BJ (cell line): ENCODE results near the gene LRRC9. TPM values are rescaled to one million over a fixed set of nuclear protein-coding genes. Genes with fewer than 3 reads are reported as not detected.

Experiments used
- CTCF ChIA-PET: fragments of 350-600 bp; formaldehyde crosslinking; extraction: SDS; loops from one replicate; lab custom pipeline; 2021; ENCODE audit warnings: antibody characterized with exemption, inconsistent platforms; lab: Yijun Ruan, JAX
- POLR2A ChIA-PET: fragments of 300-600 bp; sonication (Branson Sonifier 250); formaldehyde crosslinking; extraction: SDS; loops from one replicate; lab custom pipeline; 2021; ENCODE audit warnings: antibody characterized with exemption; lab: Charles Lee
- DNase-seq: peaks from one replicate; pipeline ENCODE4 v3.0.0-alpha.2; 2011; ENCODE audit warnings: low read depth
- H3K27me3 ChIP-seq: 2 replicates; pipeline ENCODE4 v1.6.0; 2011; ENCODE audit warnings: low read length; ENCODE audit not compliant: control insufficient read depth, insufficient read depth
- H3K36me3 ChIP-seq: 2 replicates; pipeline ENCODE4 v1.5.1; 2011; ENCODE audit warnings: low read length; ENCODE audit not compliant: control insufficient read depth, insufficient read depth
- H3K4me3 ChIP-seq: 2 replicates; pipeline ENCODE4 v1.5.1; 2011; ENCODE audit warnings: low read depth, mild to moderate bottlenecking, control low read depth, low read length
- polyA plus RNA-seq: library from polyadenylated mRNA; depleted of rRNA; stranded (reverse); fragments of >200 nt; gene quantifications from 2 replicates; pipeline ENCODE4 v1.2.3, GENCODE V29; 2011
- TF ChIP-seq, protein P1 (sequence below): IDR thresholded peaks from 2 replicates; pipeline ENCODE4 v1.5.1; 2011; ENCODE audit warnings: low read depth, mild to moderate bottlenecking, control low read depth, inconsistent platforms, low read length, moderate library complexity; ENCODE audit not compliant: insufficient read depth

Gene LRRC9
- polyA plus RNA-seq, 1 experiment, result not detected

DNA sequence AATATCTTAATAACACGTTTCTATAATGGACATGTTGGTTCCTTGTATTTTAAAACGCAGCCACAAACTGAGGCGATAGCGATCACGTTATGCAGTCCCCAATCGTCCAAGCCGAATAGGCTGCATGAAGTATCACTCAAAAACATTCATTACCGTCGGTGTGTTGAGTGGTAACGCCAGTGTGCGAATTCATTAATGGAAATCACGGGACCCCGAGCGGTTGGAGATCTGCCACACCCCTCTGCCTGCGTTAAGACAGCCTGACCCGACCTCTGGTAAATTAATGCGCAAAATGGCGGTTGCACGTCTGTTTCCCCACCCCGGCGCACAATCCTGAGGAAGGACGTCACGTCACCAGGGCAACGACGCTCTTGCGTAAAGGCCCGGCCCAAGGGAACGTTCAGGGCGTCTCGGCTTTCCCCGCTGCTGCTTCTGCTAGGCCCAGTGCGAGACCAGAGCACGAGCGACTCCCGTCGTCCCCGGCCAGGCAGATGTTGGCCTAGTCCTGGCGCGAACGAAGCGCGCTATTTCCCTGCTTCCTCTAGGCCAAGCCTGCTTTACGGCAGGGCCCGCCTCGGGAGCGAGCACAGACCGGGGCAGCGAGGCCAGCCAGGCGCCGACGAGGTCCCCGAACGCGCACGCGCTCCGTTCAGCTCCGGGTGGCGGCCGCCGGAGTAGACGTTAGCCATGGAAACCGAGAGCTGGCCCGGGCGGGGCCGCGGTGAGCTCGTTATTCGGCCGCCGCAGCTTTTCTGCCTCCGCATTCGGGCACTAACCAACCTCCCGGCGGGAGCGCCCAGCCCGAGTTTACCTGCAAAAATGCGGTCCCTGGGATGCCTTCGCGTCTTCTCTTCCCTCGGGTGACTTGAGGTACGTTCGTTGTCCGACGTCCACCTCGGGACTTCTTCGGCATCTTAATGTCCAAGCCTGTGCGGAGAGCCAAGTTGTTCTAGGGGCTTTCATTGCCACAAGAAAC, 171.9 kb downstream of the LRRC9 start, which contains the start of gene PCNX4:
PCNX4 (plus strand) TSS at position 374 of the 976 bp plus-strand sequence. CDS start 15,716 bp downstream, outside the sequence.
- H3K4me3 ChIP-seq, result peak within 1 kb of the TSS; percentile 62
- DNase-seq, result peak; percentile 92
- CTCF ChIA-PET, result interaction anchor here (1.0 to 1.8 kb wide), 2 partner anchors 11 kb away, joined by 4 to 5 read pairs; no protein-coding TSS in a partner anchor
- H3K27me3 ChIP-seq, result no peaks in the 10 kb centered on the region
- POLR2A ChIA-PET, result no interaction called here
- no peaks in the 10 kb centered on the region for H3K36me3 ChIP-seq
- TF ChIP-seq, protein P1, sequence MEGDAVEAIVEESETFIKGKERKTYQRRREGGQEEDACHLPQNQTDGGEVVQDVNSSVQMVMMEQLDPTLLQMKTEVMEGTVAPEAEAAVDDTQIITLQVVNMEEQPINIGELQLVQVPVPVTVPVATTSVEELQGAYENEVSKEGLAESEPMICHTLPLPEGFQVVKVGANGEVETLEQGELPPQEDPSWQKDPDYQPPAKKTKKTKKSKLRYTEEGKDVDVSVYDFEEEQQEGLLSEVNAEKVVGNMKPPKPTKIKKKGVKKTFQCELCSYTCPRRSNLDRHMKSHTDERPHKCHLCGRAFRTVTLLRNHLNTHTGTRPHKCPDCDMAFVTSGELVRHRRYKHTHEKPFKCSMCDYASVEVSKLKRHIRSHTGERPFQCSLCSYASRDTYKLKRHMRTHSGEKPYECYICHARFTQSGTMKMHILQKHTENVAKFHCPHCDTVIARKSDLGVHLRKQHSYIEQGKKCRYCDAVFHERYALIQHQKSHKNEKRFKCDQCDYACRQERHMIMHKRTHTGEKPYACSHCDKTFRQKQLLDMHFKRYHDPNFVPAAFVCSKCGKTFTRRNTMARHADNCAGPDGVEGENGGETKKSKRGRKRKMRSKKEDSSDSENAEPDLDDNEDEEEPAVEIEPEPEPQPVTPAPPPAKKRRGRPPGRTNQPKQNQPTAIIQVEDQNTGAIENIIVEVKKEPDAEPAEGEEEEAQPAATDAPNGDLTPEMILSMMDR, result no peak

DNA sequence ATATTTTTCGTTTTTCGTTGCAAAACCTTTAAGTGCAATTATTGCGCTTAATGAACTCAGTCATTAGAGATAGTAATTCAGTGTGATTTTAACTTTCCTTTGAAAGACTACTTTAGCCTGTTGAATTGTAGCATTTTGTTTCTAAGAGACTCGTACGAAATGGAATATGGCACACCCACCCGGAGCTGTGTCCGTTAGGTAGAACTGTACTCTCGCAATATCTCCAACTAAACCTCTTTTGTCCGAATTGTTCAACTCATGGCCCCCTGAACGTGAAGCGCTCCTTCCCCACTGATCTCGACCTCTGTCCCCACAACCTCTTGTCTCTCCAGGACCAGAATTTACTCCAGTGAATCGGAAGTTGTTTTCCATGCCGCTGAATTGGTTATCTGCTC, 172.6 kb downstream of the LRRC9 start:
- ChIA-PET POLR2A (no interaction called here), CTCF (interaction anchor here (0.6 to 1.2 kb wide), 3 partner anchors 12 to 124 kb away, joined by 3 to 4 read pairs (median 3); no protein-coding TSS in a partner anchor)
- Histone ChIP-seq H3K27me3 (no peaks in the 10 kb centered on the region), H3K36me3 (no peaks in the 10 kb centered on the region), H3K4me3 (peak overlapping the region; percentile 62)
- no peak for DNase-seq
- TF ChIP-seq, protein P1, result no peak

DNA sequence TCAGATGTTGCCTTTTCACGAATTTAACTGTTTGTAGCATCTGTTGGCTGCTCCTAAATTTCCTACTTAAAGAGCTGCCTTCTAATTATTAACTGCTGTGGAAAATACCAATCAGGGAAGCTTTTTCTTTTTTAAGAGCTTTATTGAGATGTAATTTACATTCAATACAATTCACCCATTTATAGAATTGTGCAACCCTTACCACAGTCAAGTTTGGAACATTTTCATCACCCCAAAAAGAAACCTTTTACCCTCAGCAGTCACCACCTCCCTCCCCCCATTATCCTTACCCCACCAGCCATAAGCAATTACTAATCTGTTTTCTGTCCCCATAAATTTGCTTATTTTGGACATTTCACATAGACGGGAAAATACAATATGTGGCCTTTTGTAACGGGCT, 173.1 kb downstream of the LRRC9 start:
- ChIA-PET CTCF (interaction anchor here (0.6 to 1.2 kb wide), 2 partner anchors 66 to 124 kb away, joined by 3 read pairs; no protein-coding TSS in a partner anchor), POLR2A (no interaction called here)
- H3K27me3 ChIP-seq, result no peaks in the 10 kb centered on the region
- no peak for DNase-seq
- peak overlapping the region; percentile 62 for H3K4me3 ChIP-seq
- peaks cover 1% of the 10 kb centered on the region; the same call in 1 of the 2 replicates for H3K36me3 ChIP-seq
- TF ChIP-seq, protein P1, result no peak

DNA sequence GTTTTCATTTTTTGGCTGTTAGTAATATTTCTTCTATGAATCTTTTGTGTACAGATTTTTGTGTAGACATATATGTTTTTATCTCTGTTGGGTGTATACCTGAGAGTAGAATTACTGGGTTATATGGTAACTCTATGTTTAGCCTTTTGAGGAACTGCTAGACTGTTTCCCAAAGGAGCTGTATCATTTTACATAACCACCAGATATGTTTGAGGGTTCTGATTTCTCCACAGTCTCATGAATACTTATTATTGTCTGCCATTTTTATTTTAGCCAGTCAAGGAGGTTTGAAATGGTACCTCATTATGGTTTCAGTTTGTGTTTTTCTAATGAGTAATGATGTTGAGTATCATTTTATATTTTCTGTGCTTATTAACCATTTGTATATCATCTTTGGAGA, 173.7 kb downstream of the LRRC9 start:
- DNase-seq, result no peak
- POLR2A ChIA-PET, result no interaction called here

More for the DNA sequence above, 173.7 kb downstream of the LRRC9 start:
- Histone ChIP-seq H3K27me3 (no peaks in the 10 kb centered on the region), H3K4me3 (peak overlapping the region; percentile 62), H3K36me3 (peaks cover 1% of the 10 kb centered on the region; the same call in 1 of the 2 replicates)
- TF ChIP-seq, protein P1, result no peak
- CTCF ChIA-PET, result interaction anchor here (1.2 kb wide), 1 partner anchor 66 kb away, joined by 3 read pairs; no protein-coding TSS in a partner anchor
